ENCODE results near the gene APBA2.

The APBA2 gene

DNA sequence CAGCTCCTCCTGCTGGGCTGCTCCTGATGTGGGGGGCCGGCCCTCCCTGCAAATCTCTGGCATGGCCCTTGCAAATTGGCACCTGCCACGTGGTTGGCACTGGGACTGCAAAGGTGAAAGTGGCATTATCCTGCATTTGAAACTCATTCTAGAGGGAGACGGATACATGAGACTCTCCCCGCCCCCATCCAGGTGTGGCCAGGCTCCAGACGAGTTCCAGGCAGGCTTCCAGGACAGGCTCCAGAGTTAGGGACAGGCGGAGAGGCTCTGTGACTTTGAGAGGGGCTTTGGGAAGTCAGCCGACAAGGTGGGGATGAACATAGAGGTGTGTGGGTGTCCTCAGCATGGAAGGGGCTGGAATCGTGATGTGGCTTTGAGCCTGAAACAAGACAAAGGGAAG lies 178.5 kb downstream of the APBA2 start:
- Histone ChIP-seq H3K36me3 (ENCODE audit: control insufficient read depth in 2 of 2, insufficient read depth in 2 of 2, low read length in 2 of 2) (no peaks in the 10 kb centered on the region), H3K27me3 (ENCODE audit: control insufficient read depth in 1 of 2, insufficient read depth in 2 of 2, low read length in 2 of 2) (peaks cover 0 to 3% of the 10 kb centered on the region in 2 donors), H3K27ac (ENCODE audit: low read length) (no peak overlapping the region), H3K4me3 (ENCODE audit: low read length in 2 of 2) (no peak overlapping the region), H3K4me1 (ENCODE audit: control insufficient read depth, insufficient read depth, low read length) (no peaks in the 10 kb centered on the region), H3K9me3 (ENCODE audit: control insufficient read depth in 2 of 2, low read length in 2 of 2) (peaks cover 0 to 3% of the 10 kb centered on the region in 2 donors), H3K9ac (ENCODE audit: low read length in 2 of 2) (no peak overlapping the region)

DNA sequence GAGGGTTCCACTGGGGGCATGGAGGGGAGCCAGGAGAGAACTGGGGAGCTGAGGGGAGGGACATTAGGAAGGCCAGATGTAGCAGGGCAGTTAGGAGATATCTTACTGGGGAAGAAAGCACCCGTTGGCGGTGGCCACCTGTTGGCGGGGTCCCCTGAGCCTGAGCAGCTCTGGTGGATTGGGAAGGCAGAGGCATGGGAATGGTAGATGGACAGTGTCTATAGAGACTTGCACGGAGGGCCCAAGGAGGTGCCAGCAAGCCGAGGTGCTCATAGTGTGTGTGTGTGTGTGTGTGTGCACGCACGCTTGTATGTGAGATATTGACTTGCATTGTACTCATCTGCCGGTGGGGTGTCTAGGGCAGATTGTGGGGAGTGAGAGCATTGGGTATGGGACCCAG lies 179.0 kb downstream of the APBA2 start:
- H3K9me3 ChIP-seq (ENCODE audit: control insufficient read depth in 2 of 2, low read length in 2 of 2): peaks cover 0 to 6% of the 10 kb centered on the region in 2 donors
- H3K36me3 ChIP-seq (ENCODE audit: control insufficient read depth in 2 of 2, insufficient read depth in 2 of 2, low read length in 2 of 2): no peaks in the 10 kb centered on the region
- H3K27ac ChIP-seq (ENCODE audit: low read length): no peak overlapping the region
- no peaks in the 10 kb centered on the region for H3K4me1 ChIP-seq (ENCODE audit: control insufficient read depth, insufficient read depth, low read length)
- H3K9ac ChIP-seq (ENCODE audit: low read length in 2 of 2): no peak overlapping the region
- H3K27me3 ChIP-seq (ENCODE audit: control insufficient read depth in 1 of 2, insufficient read depth in 2 of 2, low read length in 2 of 2): peaks cover 0 to 3% of the 10 kb centered on the region in 2 donors
- no peak overlapping the region for H3K4me3 ChIP-seq (ENCODE audit: low read length in 2 of 2)

DNA sequence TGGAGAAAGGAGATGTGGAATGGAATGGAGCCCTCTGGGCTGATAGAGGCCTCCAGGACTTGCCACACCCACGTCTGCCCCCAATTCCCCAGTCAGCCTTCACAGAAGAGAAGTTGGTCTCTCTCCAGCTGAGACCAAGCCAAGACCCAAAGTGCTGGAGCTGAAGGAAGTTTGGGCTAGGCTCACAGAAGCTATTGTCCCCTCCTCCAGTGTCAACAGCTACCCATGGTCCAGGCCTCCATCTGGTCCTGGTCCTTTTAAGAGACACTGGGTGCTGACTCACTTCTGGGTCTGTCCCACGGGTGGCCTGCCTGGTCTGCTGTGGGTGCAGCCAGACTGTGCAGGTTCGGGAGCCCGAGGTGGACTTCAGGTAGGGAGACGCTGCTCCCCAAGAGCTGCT lies 179.8 kb downstream of the APBA2 start:
- H3K9ac ChIP-seq (ENCODE audit: low read length in 2 of 2): no peak overlapping the region
- H3K36me3 ChIP-seq (ENCODE audit: control insufficient read depth in 2 of 2, insufficient read depth in 2 of 2, low read length in 2 of 2): no peaks in the 10 kb centered on the region
- H3K4me3 ChIP-seq (ENCODE audit: low read length in 2 of 2): no peak overlapping the region
- H3K27me3 ChIP-seq (ENCODE audit: control insufficient read depth in 1 of 2, insufficient read depth in 2 of 2, low read length in 2 of 2): peaks cover 0 to 3% of the 10 kb centered on the region in 2 donors
- H3K9me3 ChIP-seq (ENCODE audit: control insufficient read depth in 2 of 2, low read length in 2 of 2): peaks cover 0 to 5% of the 10 kb centered on the region in 2 donors
- H3K4me1 ChIP-seq (ENCODE audit: control insufficient read depth, insufficient read depth, low read length): no peaks in the 10 kb centered on the region
- H3K27ac ChIP-seq (ENCODE audit: low read length): no peak overlapping the region

DNA sequence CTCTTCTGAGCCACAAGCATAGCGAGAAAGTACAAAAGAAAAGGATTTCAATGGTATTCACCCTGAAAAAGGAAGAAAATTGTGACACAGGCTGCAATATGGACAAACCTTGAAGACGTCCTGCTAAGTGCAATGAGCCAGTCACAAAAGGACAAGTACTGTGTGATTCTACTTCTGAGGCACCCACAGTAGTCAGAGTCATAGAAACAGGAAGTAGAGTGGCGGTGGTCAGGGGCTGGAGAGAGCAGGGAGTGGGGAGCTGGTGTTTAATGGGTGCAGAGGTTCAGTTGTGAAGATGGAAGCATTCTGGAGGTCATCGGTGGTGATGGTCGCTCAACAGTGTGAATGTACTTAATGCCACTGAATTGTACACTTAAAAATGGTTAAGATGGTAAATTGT lies 180.5 kb downstream of the APBA2 start:
- Histone ChIP-seq H3K9ac (ENCODE audit: low read length in 2 of 2) (no peak overlapping the region), H3K36me3 (ENCODE audit: control insufficient read depth in 2 of 2, insufficient read depth in 2 of 2, low read length in 2 of 2) (no peaks in the 10 kb centered on the region), H3K4me3 (ENCODE audit: low read length in 2 of 2) (no peak overlapping the region), H3K27ac (ENCODE audit: low read length) (no peak overlapping the region), H3K9me3 (ENCODE audit: control insufficient read depth in 2 of 2, low read length in 2 of 2) (peaks cover 0 to 5% of the 10 kb centered on the region in 2 donors), H3K4me1 (ENCODE audit: control insufficient read depth, insufficient read depth, low read length) (no peaks in the 10 kb centered on the region), H3K27me3 (ENCODE audit: control insufficient read depth in 1 of 2, insufficient read depth in 2 of 2, low read length in 2 of 2) (peaks cover 0 to 3% of the 10 kb centered on the region in 2 donors)

DNA sequence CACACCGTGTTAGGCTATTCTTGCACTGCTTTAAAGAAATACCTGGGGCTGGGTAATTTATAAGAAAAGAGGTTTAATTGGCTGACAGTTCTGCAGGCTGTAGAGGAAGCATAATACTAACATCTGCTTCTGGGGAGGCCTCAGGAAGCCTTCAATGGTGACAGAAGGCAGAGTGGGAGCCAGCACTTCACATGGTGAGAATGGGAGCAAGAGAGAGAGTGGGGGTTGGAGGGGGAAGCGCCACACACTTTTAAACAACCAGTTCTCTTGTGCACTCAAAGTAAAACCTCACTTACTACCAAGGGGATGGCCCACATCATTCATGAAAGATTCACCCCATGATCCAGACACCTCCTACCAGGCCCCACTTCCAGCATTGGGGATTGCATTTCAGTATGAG lies 181.1 kb downstream of the APBA2 start:
- no peaks in the 10 kb centered on the region for H3K4me1 ChIP-seq (ENCODE audit: control insufficient read depth, insufficient read depth, low read length)
- no peaks in the 10 kb centered on the region for H3K36me3 ChIP-seq (ENCODE audit: control insufficient read depth in 2 of 2, insufficient read depth in 2 of 2, low read length in 2 of 2)
- no peak overlapping the region for H3K27ac ChIP-seq (ENCODE audit: low read length)

DNA sequence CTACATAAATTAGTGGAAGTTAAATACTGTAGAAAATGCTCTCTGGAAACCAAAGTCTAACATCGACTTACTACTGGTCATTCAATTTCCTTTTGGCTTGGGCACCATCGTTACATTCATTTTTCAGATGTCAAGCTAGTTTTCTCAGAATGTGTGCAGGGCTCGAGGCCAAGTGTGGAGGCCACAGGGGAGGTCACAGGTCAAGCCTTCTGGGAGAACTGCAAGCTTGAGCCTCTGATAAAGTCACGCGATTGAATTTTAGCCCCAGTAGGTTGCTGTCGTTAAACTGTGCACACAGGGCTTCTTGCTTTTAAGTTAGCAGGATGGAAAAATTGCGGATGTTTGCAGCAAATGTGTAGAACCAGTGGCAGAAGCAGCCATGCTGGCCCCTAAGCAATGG lies 182.2 kb downstream of the APBA2 start:
- Histone ChIP-seq H3K36me3 (ENCODE audit: control insufficient read depth in 2 of 2, insufficient read depth in 2 of 2, low read length in 2 of 2) (no peaks in the 10 kb centered on the region), H3K27ac (ENCODE audit: low read length) (no peak overlapping the region)

More for the DNA sequence above, 181.1 kb downstream of the APBA2 start:
- no peak overlapping the region for H3K9ac ChIP-seq (ENCODE audit: low read length in 2 of 2)
- no peaks in the 10 kb centered on the region for H3K27me3 ChIP-seq (ENCODE audit: control insufficient read depth in 1 of 2, insufficient read depth in 2 of 2, low read length in 2 of 2)
- H3K4me3 ChIP-seq (ENCODE audit: low read length in 2 of 2): no peak overlapping the region
- peaks cover 0 to 5% of the 10 kb centered on the region in 2 donors for H3K9me3 ChIP-seq (ENCODE audit: control insufficient read depth in 2 of 2, low read length in 2 of 2)

DNA sequence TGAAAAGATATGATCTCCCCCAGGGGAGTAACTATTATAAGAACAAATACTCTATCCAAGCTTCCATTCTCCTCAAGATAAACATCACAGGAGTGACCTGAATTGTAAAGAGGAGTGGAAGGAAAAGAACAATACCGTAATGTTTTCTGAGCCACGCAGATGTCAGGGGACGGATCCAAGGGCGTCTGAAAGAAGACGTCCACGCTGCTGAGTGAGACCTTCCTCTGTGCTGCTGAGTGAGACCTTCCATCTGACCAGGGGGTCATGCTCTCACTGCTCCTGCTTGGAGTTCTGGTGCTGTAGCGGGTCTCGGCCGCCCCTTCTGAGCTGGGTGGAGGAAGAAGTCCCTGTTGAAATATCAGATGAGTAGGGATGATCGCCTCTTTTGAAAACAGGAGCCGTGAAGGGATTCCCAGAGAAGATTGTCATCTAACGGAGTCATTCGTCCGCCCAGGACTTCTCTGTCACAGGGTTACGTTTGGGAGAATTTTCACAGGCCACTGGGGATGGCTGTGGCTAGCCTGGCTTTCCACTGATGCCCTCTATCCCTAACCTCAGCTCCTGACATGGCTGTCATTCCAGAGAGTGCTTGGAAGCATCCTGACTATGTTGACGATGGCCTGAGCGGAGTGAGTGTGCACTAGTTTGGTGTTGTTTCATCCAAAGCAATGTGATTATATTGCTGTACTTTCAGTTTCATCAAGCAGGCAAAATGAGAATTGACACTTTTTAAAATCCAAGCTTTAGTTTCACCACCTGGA lies 184.9 kb downstream of the APBA2 start:
- no peaks in the 10 kb centered on the region for H3K4me1 ChIP-seq (ENCODE audit: control insufficient read depth, insufficient read depth, low read length)
- H3K9ac ChIP-seq (ENCODE audit: low read length in 2 of 2): no peak overlapping the region
- H3K27me3 ChIP-seq (ENCODE audit: control insufficient read depth in 1 of 2, insufficient read depth in 2 of 2, low read length in 2 of 2): no peaks in the 10 kb centered on the region
- H3K27ac ChIP-seq (ENCODE audit: low read length): no peak overlapping the region
- H3K4me3 ChIP-seq (ENCODE audit: low read length in 2 of 2): no peak overlapping the region
- H3K36me3 ChIP-seq (ENCODE audit: control insufficient read depth in 2 of 2, insufficient read depth in 2 of 2, low read length in 2 of 2): no peaks in the 10 kb centered on the region
- peaks cover 0 to 5% of the 10 kb centered on the region in 2 donors for H3K9me3 ChIP-seq (ENCODE audit: control insufficient read depth in 2 of 2, low read length in 2 of 2)

More for the DNA sequence above, 182.2 kb downstream of the APBA2 start:
- Histone ChIP-seq H3K9me3 (ENCODE audit: control insufficient read depth in 2 of 2, low read length in 2 of 2) (peaks cover 0 to 5% of the 10 kb centered on the region in 2 donors), H3K27me3 (ENCODE audit: control insufficient read depth in 1 of 2, insufficient read depth in 2 of 2, low read length in 2 of 2) (no peaks in the 10 kb centered on the region), H3K4me3 (ENCODE audit: low read length in 2 of 2) (no peak overlapping the region), H3K9ac (ENCODE audit: low read length in 2 of 2) (no peak overlapping the region), H3K4me1 (ENCODE audit: control insufficient read depth, insufficient read depth, low read length) (no peaks in the 10 kb centered on the region)

DNA sequence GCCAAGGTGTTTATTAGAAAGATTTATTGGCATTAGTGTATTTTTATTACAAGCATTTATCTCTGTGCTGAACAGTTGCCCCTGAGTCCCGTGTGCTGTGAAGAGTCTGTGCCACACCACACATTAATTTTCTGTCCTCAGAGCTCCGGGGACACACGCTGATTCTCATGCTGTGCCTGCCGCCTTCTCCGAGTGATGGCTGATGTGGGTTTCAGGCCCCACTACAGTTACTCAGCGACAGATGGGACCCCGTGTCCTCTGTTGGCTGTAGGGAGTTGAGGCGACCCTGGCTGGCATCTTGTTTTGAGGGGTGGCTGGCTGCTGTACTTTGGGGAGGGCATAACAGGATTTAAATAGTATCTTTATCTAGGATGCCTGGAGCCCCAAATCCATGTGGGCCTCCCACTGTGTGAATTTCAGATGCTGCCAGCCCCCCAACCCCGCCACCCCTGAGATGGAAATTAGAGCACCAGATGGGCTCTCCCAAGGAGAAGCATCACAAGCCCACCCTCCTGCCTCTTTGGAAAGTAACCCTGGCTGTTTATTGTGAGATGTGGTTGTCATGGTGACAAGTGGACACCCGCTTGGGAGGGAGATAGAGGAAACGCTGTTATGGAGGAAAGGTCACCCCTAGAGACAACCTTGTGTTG lies 185.6 kb downstream of the APBA2 start:
- no peaks in the 10 kb centered on the region for H3K36me3 ChIP-seq (ENCODE audit: control insufficient read depth in 2 of 2, insufficient read depth in 2 of 2, low read length in 2 of 2)
- no peaks in the 10 kb centered on the region for H3K27me3 ChIP-seq (ENCODE audit: control insufficient read depth in 1 of 2, insufficient read depth in 2 of 2, low read length in 2 of 2)
- H3K4me3 ChIP-seq (ENCODE audit: low read length in 2 of 2): no peak overlapping the region
- peaks cover 0 to 5% of the 10 kb centered on the region in 2 donors for H3K9me3 ChIP-seq (ENCODE audit: control insufficient read depth in 2 of 2, low read length in 2 of 2)
- no peak overlapping the region for H3K9ac ChIP-seq (ENCODE audit: low read length in 2 of 2)
- H3K4me1 ChIP-seq (ENCODE audit: control insufficient read depth, insufficient read depth, low read length): no peaks in the 10 kb centered on the region
- no peak overlapping the region for H3K27ac ChIP-seq (ENCODE audit: low read length)

DNA sequence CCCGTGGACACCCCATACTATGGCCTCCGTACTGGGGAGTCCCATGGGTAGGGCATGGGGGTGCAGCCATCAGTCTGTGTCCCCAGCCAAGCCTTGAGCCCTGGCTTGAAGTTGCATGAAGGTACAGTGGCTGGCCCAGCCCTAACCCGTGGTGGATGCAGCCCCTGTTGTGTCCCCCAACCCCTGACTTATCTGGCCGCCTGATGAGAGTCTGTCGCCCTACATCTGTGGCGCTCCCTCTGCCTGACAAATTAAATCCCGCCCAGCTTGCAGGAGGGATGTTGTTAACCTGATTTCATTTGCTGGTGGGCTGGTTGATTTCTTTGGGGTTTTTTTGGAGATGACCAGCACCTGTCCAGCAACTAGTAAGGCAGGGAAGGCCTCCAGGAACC lies 186.1 kb downstream of the APBA2 start:
- Histone ChIP-seq H3K9me3 (ENCODE audit: control insufficient read depth in 2 of 2, low read length in 2 of 2) (peaks cover 0 to 5% of the 10 kb centered on the region in 2 donors), H3K9ac (ENCODE audit: low read length in 2 of 2) (no peak overlapping the region), H3K27me3 (ENCODE audit: control insufficient read depth in 1 of 2, insufficient read depth in 2 of 2, low read length in 2 of 2) (no peaks in the 10 kb centered on the region), H3K4me1 (ENCODE audit: control insufficient read depth, insufficient read depth, low read length) (no peaks in the 10 kb centered on the region), H3K36me3 (ENCODE audit: control insufficient read depth in 2 of 2, insufficient read depth in 2 of 2, low read length in 2 of 2) (no peaks in the 10 kb centered on the region), H3K27ac (ENCODE audit: low read length) (no peak overlapping the region), H3K4me3 (ENCODE audit: low read length in 2 of 2) (no peak overlapping the region)

DNA sequence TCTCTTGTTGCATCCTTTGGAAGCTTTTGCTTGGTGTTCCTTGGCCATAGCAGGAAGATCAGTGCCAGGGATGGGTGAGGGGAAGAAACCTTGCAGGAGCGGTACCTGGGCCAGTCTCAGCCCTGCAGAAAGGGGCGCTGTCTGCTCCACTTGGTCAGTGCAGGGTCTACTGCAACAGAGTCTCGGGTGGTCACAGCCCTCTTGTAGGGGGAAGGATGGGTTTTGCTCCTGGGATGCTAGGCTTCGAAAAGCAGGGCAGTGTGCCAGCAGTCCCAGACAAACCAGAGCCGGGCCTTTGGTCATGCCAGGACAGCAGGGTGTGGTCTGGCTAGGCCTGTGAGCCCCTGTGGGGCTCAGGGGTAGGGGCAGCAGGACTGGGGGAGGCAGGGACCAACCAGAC lies 186.7 kb downstream of the APBA2 start:
- H3K36me3 ChIP-seq (ENCODE audit: control insufficient read depth in 2 of 2, insufficient read depth in 2 of 2, low read length in 2 of 2): no peaks in the 10 kb centered on the region
- H3K9me3 ChIP-seq (ENCODE audit: control insufficient read depth in 2 of 2, low read length in 2 of 2): peaks cover 0 to 5% of the 10 kb centered on the region in 2 donors
- H3K9ac ChIP-seq (ENCODE audit: low read length in 2 of 2): no peak overlapping the region
- H3K4me3 ChIP-seq (ENCODE audit: low read length in 2 of 2): no peak overlapping the region
- no peak overlapping the region for H3K27ac ChIP-seq (ENCODE audit: low read length)
- no peaks in the 10 kb centered on the region for H3K27me3 ChIP-seq (ENCODE audit: control insufficient read depth in 1 of 2, insufficient read depth in 2 of 2, low read length in 2 of 2)
- H3K4me1 ChIP-seq (ENCODE audit: control insufficient read depth, insufficient read depth, low read length): no peaks in the 10 kb centered on the region

DNA sequence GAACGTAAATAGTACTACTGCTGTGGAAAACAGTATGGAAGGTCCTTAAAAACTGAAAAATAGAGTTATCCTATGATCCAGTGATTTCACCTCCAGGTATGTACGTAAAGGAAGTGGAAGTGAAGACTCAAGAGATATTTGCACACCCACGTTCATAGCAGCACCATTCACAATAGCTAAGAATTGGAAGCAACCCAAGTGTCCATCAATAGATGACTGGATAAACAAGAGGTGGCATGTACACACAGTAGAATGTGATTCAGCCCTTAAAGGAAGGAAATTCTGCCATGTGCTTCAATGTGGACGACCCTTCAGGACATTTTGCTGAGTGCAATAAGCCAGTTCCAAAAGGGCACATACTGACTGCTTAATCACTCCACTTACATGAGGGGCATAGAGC lies 188.3 kb downstream of the APBA2 start:
- Histone ChIP-seq H3K9me3 (ENCODE audit: control insufficient read depth in 2 of 2, low read length in 2 of 2) (peaks cover 0 to 5% of the 10 kb centered on the region in 2 donors), H3K36me3 (ENCODE audit: control insufficient read depth in 2 of 2, insufficient read depth in 2 of 2, low read length in 2 of 2) (no peaks in the 10 kb centered on the region), H3K27ac (ENCODE audit: low read length) (no peak overlapping the region), H3K4me1 (ENCODE audit: control insufficient read depth, insufficient read depth, low read length) (no peaks in the 10 kb centered on the region), H3K27me3 (ENCODE audit: control insufficient read depth in 1 of 2, insufficient read depth in 2 of 2, low read length in 2 of 2) (no peaks in the 10 kb centered on the region), H3K4me3 (ENCODE audit: low read length in 2 of 2) (no peak overlapping the region), H3K9ac (ENCODE audit: low read length in 2 of 2) (no peak overlapping the region)
